GM18951 (cell line): Measurements from ENCODE around the gene HAUS2.
"Not testable (repeated sequence)": the region's sequence is repeated elsewhere in the genome, so short reads cannot be mapped to it uniquely, and the experiment has no call there.

Experiments
- POLR2A ChIP-seq: IDR thresholded peaks from 4 replicates; pipeline ENCODE4 v1.6.1; 2011; ENCODE audit warnings: mild to moderate bottlenecking; ENCODE audit not compliant: insufficient read length, insufficient read depth; ENCODE audit errors: extremely low read depth
- in situ Hi-C: fragments of 300-500 bp; cut with MboI; formaldehyde crosslinking; loops from one replicate; pipeline ENCODE4 v1.12.0; 2022; ENCODE audit warnings: low sequenced_read_pairs, mixed read lengths, inconsistent platforms; ENCODE audit not compliant: unreplicated experiment

The HAUS2 gene

GRCh38 chr15:42584031-42584765 lies 35.6 kb downstream of the HAUS2 start:
- in situ Hi-C loops = no loop called here

DNA sequence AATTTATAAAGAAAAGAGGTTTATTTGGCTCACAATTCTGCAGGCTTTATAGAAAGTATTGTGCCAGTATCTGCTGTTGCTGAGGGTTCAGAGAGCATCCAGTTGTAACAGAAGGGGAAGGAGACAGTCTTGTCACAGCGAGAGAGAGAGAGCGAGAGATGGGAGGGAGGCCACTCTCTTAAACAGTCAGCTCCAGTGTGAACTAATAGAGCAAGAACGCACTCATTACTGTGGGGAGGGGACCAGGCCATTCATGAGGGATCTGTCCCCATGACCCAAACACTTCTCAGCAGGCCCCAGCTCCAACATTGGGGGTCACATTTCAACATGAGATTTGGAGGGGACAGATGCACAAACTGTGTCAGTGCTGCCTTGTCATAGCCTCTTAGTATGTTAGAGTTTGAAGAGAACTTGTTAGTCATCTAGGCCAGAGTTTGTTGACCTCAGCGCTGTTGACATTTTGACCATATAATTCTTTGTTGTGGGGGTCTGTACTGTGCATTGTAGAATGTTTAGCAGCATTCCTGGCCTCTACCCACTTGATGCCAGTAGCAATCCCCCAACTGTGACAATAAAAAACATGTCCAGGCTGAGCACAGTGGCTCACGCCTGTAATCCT lies 42.1 kb downstream of the HAUS2 start:
- TF ChIP-seq POLR2A = no peak
- in situ Hi-C loops = no loop called here

More at GRCh38 chr15:42584031-42584765, 35.6 kb downstream of the HAUS2 start:
- TF ChIP-seq POLR2A = no peak

- in situ Hi-C loops = no loop called here
- no peak for TF ChIP-seq POLR2A
These were observed 42.7 kb downstream of the HAUS2 start for GRCh38 chr15:42591238-42591934.

GRCh38 chr15:42592716-42593115 lies 44.1 kb downstream of the HAUS2 start:
- no peak for TF ChIP-seq POLR2A
- in situ Hi-C loops = no loop called here

- in situ Hi-C loops = no loop called here
- no peak for TF ChIP-seq POLR2A
These were observed 44.5 kb downstream of the HAUS2 start for GRCh38 chr15:42593143-42593542.

DNA sequence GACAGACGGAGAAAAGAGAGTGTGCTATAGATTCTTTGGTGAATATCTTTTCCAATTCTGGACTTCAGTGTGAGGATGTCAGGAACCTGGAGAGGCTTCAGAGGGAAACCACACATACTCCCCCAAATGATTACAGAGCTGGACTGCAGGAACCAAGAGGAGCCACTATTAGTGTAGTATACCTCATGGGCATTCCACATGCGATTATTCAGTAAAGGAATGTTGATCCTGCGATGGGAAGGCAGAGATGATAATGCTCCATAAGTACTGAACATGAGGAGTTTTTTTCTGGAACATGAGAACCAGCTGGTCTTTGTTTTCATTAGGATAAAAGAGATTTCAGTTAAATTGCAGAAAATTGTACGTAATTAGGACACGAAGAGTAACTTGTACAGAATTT lies 45.5 kb downstream of the HAUS2 start:
- no peak for TF ChIP-seq POLR2A
- in situ Hi-C loops = no loop called here

- no peak for TF ChIP-seq POLR2A
- in situ Hi-C loops = no loop called here
These were observed 47.1 kb downstream of the HAUS2 start for GRCh38 chr15:42595626-42596240.

DNA sequence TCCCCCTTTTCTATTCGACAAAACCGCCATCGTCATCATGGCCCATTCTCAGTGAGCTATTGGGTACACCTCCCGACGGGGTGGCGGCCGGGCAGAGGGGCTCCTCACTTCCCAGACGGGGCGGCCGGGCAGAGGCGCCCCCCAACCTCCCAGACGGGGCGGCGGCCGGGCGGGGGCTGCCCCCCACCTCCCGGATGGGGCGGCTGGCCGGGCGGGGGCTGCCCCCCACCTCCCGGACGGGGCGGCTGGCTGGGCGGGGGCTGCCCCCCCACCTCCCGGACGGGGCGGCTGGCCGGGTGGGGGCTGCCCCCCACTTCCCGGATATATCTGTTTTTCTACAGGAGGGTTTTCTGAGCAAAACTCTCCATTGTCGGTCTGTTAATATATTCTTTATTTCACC lies 52.7 kb downstream of the HAUS2 start:
- in situ Hi-C loops = not testable (repeated sequence)

GRCh38 chr15:42602501-42602900 lies 53.9 kb downstream of the HAUS2 start:
- in situ Hi-C loops = no loop called here
- no peak for TF ChIP-seq POLR2A

DNA sequence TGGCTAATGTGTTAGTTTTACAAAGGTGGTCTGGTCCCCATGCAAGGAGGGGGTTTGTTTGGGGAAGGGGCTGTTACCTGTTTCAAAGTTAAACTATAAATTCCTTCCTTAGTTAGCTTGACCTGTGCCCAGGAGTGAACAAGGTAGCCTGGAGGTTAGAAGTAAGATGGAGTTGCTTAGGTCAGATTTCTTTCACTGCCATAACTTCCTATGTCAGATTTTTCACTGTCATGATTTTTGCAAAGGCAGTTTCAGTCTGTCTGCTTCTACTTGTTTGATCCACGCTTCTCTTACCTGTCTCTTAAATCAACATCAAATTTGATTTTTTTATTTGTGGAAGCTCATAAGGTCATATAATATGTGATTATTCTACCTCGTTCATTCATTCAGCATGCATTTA lies 55.3 kb downstream of the HAUS2 start:
- in situ Hi-C loops = no loop called here
- TF ChIP-seq POLR2A = no peak

GRCh38 chr15:42604894-42605744 lies 56.5 kb downstream of the HAUS2 start:
- no peak for TF ChIP-seq POLR2A
- in situ Hi-C loops = no loop called here

DNA sequence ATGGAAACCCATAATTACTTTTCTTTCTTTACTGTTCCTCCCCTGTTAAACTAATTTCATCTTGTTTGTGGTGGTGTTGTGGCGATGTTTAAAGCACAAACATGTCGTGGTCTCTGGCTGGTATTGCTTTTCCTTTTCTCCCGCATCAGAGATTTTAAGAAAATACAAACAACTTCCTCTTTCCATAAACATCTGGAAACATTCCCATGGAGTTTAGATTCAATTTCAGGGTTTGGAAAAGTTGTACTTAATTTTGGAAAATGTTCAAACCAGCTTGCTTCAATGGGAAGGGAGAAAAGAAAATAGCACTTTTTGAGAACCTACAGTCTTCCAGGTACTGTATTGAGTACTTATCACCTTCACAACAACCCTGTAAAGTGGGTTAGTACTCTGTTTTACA lies 57.2 kb downstream of the HAUS2 start:
- in situ Hi-C loops = no loop called here
- TF ChIP-seq POLR2A = no peak

GRCh38 chr15:42608110-42608531 lies 59.5 kb downstream of the HAUS2 start:
- in situ Hi-C loops = no loop called here

More at GRCh38 chr15:42608110-42608531, 59.5 kb downstream of the HAUS2 start:
- TF ChIP-seq POLR2A = no peak
